RWPE2 (cell line): ENCODE data around the gene SELENOV.

Experiments used
- ATAC-seq: fragments of 200-7000 bp; cut with Tn5 transposase; 3 replicates; pipeline ENCODE4 v1.9.1; 2021; ENCODE audit warnings: low read depth
- DNase-seq: peaks from one replicate; pipeline ENCODE4 v3.0.0-alpha.2; 2020; ENCODE audit warnings: low spot score
- H3K27ac ChIP-seq: fragments of 450-650 bp; 2 replicates; pipeline ENCODE4 v1.5.1; 2017; ENCODE audit warnings: mild to moderate bottlenecking; ENCODE audit not compliant: poor library complexity, severe bottlenecking
- H3K27me3 ChIP-seq: fragments of 250-450 bp; sonication (Bioruptor Pico); 2 replicates; pipeline ENCODE4 v1.5.1; 2021; ENCODE audit warnings: mild to moderate bottlenecking, moderate library complexity; ENCODE audit not compliant: insufficient read depth, poor library complexity, severe bottlenecking
- H3K36me3 ChIP-seq: fragments of 250-450 bp; sonication (Bioruptor Pico); 2 replicates; pipeline ENCODE4 v1.5.1; 2020; ENCODE audit warnings: low read depth, mild to moderate bottlenecking, moderate library complexity
- H3K4me1 ChIP-seq: fragments of 250-450 bp; sonication (Bioruptor Pico); 2 replicates; pipeline ENCODE4 v1.5.1; 2021; ENCODE audit warnings: mild to moderate bottlenecking, moderate library complexity; ENCODE audit not compliant: insufficient read depth, poor library complexity, severe bottlenecking
- H3K4me3 ChIP-seq: fragments of 250-450 bp; sonication (Bioruptor Pico); 2 replicates; pipeline ENCODE4 v1.5.1; 2021; ENCODE audit warnings: mild to moderate bottlenecking, moderate library complexity; ENCODE audit not compliant: severe bottlenecking
- H3K9me3 ChIP-seq: fragments of 250-450 bp; sonication (Bioruptor Pico); 2 replicates; pipeline ENCODE4 v1.5.1; 2021; ENCODE audit warnings: mild to moderate bottlenecking, moderate library complexity; ENCODE audit not compliant: severe bottlenecking
- CTCF ChIP-seq: fragments of 450-650 bp; IDR thresholded peaks from one replicate; pipeline ENCODE4 v1.5.1; 2017; ENCODE audit warnings: mild to moderate bottlenecking, moderate library complexity; ENCODE audit not compliant: poor library complexity, severe bottlenecking

The SELENOV gene

GRCh38 chr19:39492225-39492624 lies 22.7 kb upstream of the SELENOV start:
- H3K27ac ChIP-seq: no peak overlapping the region
- no peaks in the 10 kb centered on the region for H3K9me3 ChIP-seq
- DNase-seq: no peak
- H3K4me1 ChIP-seq: no peaks in the 10 kb centered on the region
- peaks cover 2% of the 10 kb centered on the region for H3K27me3 ChIP-seq
- H3K36me3 ChIP-seq: peaks cover 30% of the 10 kb centered on the region
- no peak for TF ChIP-seq CTCF
- no peak for ATAC-seq
- H3K4me3 ChIP-seq: no peak overlapping the region

- Histone ChIP-seq H3K27me3 (peaks cover 6% of the 10 kb centered on the region), H3K27ac (no peak overlapping the region), H3K4me3 (no peak overlapping the region), H3K36me3 (peaks cover 25% of the 10 kb centered on the region), H3K4me1 (no peaks in the 10 kb centered on the region), H3K9me3 (no peaks in the 10 kb centered on the region)
- ATAC-seq (no peak), DNase-seq (no peak)
- TF ChIP-seq CTCF: no peak
Observed at GRCh38 chr19:39492788-39493187, 22.2 kb upstream of the SELENOV start.

GRCh38 chr19:39494661-39495060 lies 20.3 kb upstream of the SELENOV start:
- Histone ChIP-seq H3K4me1 (no peaks in the 10 kb centered on the region), H3K27me3 (peaks cover 23% of the 10 kb centered on the region), H3K9me3 (no peaks in the 10 kb centered on the region), H3K4me3 (no peak overlapping the region), H3K27ac (no peak overlapping the region), H3K36me3 (peaks cover 8% of the 10 kb centered on the region)
- DNase-seq (no peak), ATAC-seq (no peak)
- no peak for TF ChIP-seq CTCF

GRCh38 chr19:39496063-39496462 lies 18.9 kb upstream of the SELENOV start:
- H3K4me1 ChIP-seq: no peaks in the 10 kb centered on the region
- no peak for DNase-seq
- H3K4me3 ChIP-seq: no peak overlapping the region
- H3K27me3 ChIP-seq: peaks cover 33% of the 10 kb centered on the region
- TF ChIP-seq CTCF: no peak
- H3K27ac ChIP-seq: no peak overlapping the region
- ATAC-seq: no peak
- H3K36me3 ChIP-seq: no peaks in the 10 kb centered on the region
- no peaks in the 10 kb centered on the region for H3K9me3 ChIP-seq

GRCh38 chr19:39497701-39497995 lies 17.3 kb upstream of the SELENOV start:
- H3K4me3 ChIP-seq: no peak overlapping the region
- H3K27ac ChIP-seq: no peak overlapping the region
- no peaks in the 10 kb centered on the region for H3K4me1 ChIP-seq
- ATAC-seq (no peak), DNase-seq (no peak)
- no peaks in the 10 kb centered on the region for H3K36me3 ChIP-seq
- TF ChIP-seq CTCF: no peak
- H3K9me3 ChIP-seq: no peaks in the 10 kb centered on the region
- peaks cover 33% of the 10 kb centered on the region for H3K27me3 ChIP-seq
